Mesendoderm (in vitro differentiated cells): ENCODE data around the gene SLC6A5.
"Not testable (repeated sequence)": the region's sequence is repeated elsewhere in the genome, so short reads cannot be mapped to it uniquely, and the experiment has no call there.

ENCODE experiments used
- DNase-seq: peaks from one replicate; pipeline ENCODE4 v3.0.0; 2013
- H2AK5ac ChIP-seq: 2 replicates; pipeline ENCODE4 v1.6.1; 2013; ENCODE audit warnings: low read length, inconsistent platforms
- H2BK120ac ChIP-seq: 2 replicates; pipeline ENCODE4 v1.6.1; 2013; ENCODE audit warnings: low read depth, mild to moderate bottlenecking, low read length, moderate library complexity, mixed read lengths
- H2BK15ac ChIP-seq: replicated peaks from 2 replicates; pipeline ENCODE4 v1.6.1; 2013; ENCODE audit warnings: low read depth, mild to moderate bottlenecking, moderate library complexity
- H2BK5ac ChIP-seq: 2 replicates; pipeline ENCODE4 v1.6.1; 2013; ENCODE audit warnings: low read length, inconsistent platforms
- H3K18ac ChIP-seq: 2 replicates; pipeline ENCODE4 v1.6.1; 2013; ENCODE audit warnings: mild to moderate bottlenecking, low read length, mixed read lengths
- H3K23ac ChIP-seq: one replicate; pipeline ENCODE4 v1.6.1; 2013; ENCODE audit warnings: low read length
- H3K27ac ChIP-seq: 2 replicates; pipeline ENCODE4 v1.5.1; 2013; ENCODE audit warnings: low read depth, mild to moderate bottlenecking, inconsistent platforms, low read length, moderate library complexity
- H3K27me3 ChIP-seq: 2 replicates; pipeline ENCODE4 v1.6.1; 2013; ENCODE audit warnings: low read length, control low read depth, mild to moderate bottlenecking, inconsistent platforms; ENCODE audit not compliant: insufficient read depth, poor library complexity
- H3K36me3 ChIP-seq: 2 replicates; pipeline ENCODE4 v1.6.1; 2013; ENCODE audit warnings: low read length, inconsistent platforms; ENCODE audit not compliant: control insufficient read depth, insufficient read depth
- H3K4ac ChIP-seq: one replicate; pipeline ENCODE4 v1.6.1; 2013; ENCODE audit warnings: low read depth, mild to moderate bottlenecking, low read length, moderate library complexity
- H3K4me1 ChIP-seq: 2 replicates; pipeline ENCODE4 v1.6.1; 2013; ENCODE audit warnings: low read depth, low read length, inconsistent platforms; ENCODE audit not compliant: control insufficient read depth
- H3K4me2 ChIP-seq: 2 replicates; pipeline ENCODE4 v1.6.1; 2013; ENCODE audit warnings: low read length
- H3K4me3 ChIP-seq: 2 replicates; pipeline ENCODE4 v1.5.1; 2013; ENCODE audit warnings: mild to moderate bottlenecking, low read length
- H3K56ac ChIP-seq: one replicate; pipeline ENCODE4 v1.6.1; 2013; ENCODE audit warnings: low read length
- H3K79me1 ChIP-seq: 2 replicates; pipeline ENCODE4 v1.6.1; 2013; ENCODE audit warnings: low read length, inconsistent platforms
- H3K79me2 ChIP-seq: 2 replicates; pipeline ENCODE4 v1.6.1; 2013; ENCODE audit warnings: mild to moderate bottlenecking, low read length; ENCODE audit not compliant: control insufficient read depth, insufficient read depth
- H3K9ac ChIP-seq: 2 replicates; pipeline ENCODE4 v1.6.1; 2013; ENCODE audit warnings: low read length, inconsistent platforms
- H4K5ac ChIP-seq: one replicate; pipeline ENCODE4 v1.6.1; 2013; ENCODE audit warnings: low read length
- H4K8ac ChIP-seq: one replicate; pipeline ENCODE4 v1.6.1; 2013; ENCODE audit warnings: low read depth, mild to moderate bottlenecking, control low read depth, low read length, moderate library complexity
- WGBS: extraction: QIAGEN DNeasy Blood & Tissue Kit; methylation state at CpG from one replicate; pipeline ENCODE4 v1.1.7; 2013; ENCODE audit warnings: low lambda C conversion rate, missing lambda C conversion rate; ENCODE audit not compliant: insufficient coverage; ENCODE audit errors: extremely low coverage; 5-methylcytosine and 5-hydroxymethylcytosine counted together

Gene SLC6A5

DNA sequence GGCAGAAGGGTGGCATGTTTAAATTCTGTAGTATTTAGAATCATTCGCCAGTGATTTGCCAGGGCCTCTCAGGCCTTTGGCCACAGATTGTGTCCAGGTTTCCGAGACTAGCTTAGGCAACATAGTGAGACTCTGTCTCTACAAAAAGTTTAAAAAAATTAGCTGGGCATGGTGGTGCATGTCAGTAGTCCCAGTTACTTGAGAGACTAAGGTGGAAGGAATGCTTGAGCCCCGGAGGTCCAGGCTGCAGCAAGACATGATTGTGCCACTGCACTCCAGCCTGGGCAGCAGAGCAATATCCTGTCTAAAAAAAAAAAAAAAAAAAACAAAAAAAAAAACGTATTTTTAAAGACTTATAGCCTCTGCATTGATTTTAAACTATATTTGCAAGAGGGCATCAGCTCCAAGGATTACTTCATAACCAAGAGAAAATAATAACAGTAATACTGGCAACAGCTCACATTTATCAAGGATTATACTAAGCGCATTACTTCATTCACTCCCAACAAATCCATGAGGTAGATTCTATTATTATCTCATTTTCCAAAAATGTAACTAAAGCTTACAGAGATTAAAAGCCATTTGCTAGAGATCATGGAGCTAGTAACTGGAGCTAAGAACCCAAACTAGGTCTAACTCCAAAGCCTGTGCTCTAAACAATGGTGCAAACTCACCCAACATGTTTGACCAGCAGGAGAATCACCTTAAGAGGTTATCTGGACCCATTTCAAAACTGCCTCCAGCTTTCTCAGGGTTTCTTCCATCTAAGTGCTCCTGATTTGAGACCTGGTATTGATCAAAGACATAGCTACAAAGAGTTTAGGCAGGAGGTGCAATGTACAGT lies 32.6 kb upstream of the SLC6A5 start:
- no peak for DNase-seq
- no peak overlapping the region for H2AK5ac ChIP-seq
- H3K4ac ChIP-seq, result no peak overlapping the region
- H3K9ac ChIP-seq, result no peak overlapping the region
- no peak overlapping the region for H3K27ac ChIP-seq
- H3K56ac ChIP-seq, result no peak overlapping the region
- H3K4me2 ChIP-seq, result no peak overlapping the region
- no peak overlapping the region for H2BK15ac ChIP-seq
- H3K4me1 ChIP-seq, result no peaks in the 10 kb centered on the region
- no peak overlapping the region for H3K4me3 ChIP-seq
- H4K5ac ChIP-seq, result no peak overlapping the region
- no peak overlapping the region for H2BK120ac ChIP-seq
- H3K36me3 ChIP-seq, result no peaks in the 10 kb centered on the region
- H4K8ac ChIP-seq, result no peak overlapping the region
- H3K27me3 ChIP-seq, result no peaks in the 10 kb centered on the region
- no CpG with 5 or more reads among the region's 5 CpGs for WGBS
- no peak overlapping the region for H2BK5ac ChIP-seq
- no peaks in the 10 kb centered on the region for H3K79me2 ChIP-seq
- H3K23ac ChIP-seq, result no peak overlapping the region
- H3K79me1 ChIP-seq, result no peaks in the 10 kb centered on the region
- no peak overlapping the region for H3K18ac ChIP-seq

GRCh38 chr11:20579725-20580124 lies 19.7 kb upstream of the SLC6A5 start:
- H2BK5ac ChIP-seq, H2BK120ac ChIP-seq, H3K56ac ChIP-seq, H3K4me3 ChIP-seq, H3K9ac ChIP-seq, H4K5ac ChIP-seq, DNase-seq, H3K4me2 ChIP-seq, H3K23ac ChIP-seq, H3K79me1 ChIP-seq, H2BK15ac ChIP-seq, H3K4ac ChIP-seq, H3K27ac ChIP-seq, H2AK5ac ChIP-seq, H3K27me3 ChIP-seq, H3K4me1 ChIP-seq, H3K79me2 ChIP-seq, H3K18ac ChIP-seq, H3K36me3 ChIP-seq, H4K8ac ChIP-seq: not testable (repeated sequence)
- no CpG with 5 or more reads among the region's 4 CpGs for WGBS

GRCh38 chr11:20583201-20583600 lies 16.2 kb upstream of the SLC6A5 start:
- 100% methylated on average over 1 of the region's 5 CpGs for WGBS

DNA sequence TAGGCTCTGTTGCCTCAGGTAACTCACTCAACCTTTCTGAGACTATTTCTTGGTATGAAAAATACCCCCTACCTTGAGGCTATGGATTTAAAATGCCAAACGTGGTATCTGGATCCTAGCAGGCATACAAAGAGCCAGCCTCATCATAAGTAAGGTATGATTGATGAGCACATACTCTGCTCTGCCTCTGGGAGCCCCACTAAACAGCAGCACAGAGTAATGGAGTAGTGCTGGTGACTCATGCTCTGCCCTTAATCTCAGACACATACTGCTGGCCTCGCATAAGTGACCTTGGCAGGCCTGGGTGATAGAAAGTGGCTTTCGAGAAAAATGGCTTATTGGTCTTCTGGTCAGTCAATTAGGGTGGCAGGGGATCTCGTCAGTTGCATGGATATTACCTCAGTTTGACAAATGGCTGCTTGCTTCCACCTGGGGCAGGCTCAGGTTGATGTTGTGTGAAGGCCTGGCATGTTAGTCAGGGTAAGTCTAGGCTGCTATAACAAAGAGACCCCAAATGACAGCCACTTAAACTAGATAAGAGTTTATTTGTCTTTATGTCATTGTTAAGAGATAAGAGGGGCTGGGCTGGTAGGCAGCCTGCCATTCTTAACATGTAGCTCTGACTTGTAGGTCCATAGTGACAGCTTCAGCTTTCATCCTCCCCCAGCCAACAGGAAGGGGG lies 15.2 kb upstream of the SLC6A5 start:
- no peak overlapping the region for H3K23ac ChIP-seq
- H3K4me1 ChIP-seq, result no peaks in the 10 kb centered on the region
- H3K4ac ChIP-seq, result no peak overlapping the region
- no peaks in the 10 kb centered on the region for H3K79me2 ChIP-seq
- no peaks in the 10 kb centered on the region for H3K36me3 ChIP-seq
- H2AK5ac ChIP-seq, result no peak overlapping the region
- no peak overlapping the region for H3K27ac ChIP-seq
- H3K9ac ChIP-seq, result no peak overlapping the region
- H3K56ac ChIP-seq, result no peak overlapping the region
- H3K18ac ChIP-seq, result no peak overlapping the region
- no peak overlapping the region for H3K4me2 ChIP-seq
- no peak overlapping the region for H4K5ac ChIP-seq
- WGBS, result no CpG with 5 or more reads among the region's 4 CpGs
- H3K27me3 ChIP-seq, result no peaks in the 10 kb centered on the region
- no peaks in the 10 kb centered on the region for H3K79me1 ChIP-seq
- H2BK5ac ChIP-seq, result no peak overlapping the region
- H4K8ac ChIP-seq, result no peak overlapping the region
- DNase-seq, result peak; percentile 37
- no peak overlapping the region for H2BK120ac ChIP-seq
- H2BK15ac ChIP-seq, result no peak overlapping the region
- H3K4me3 ChIP-seq, result no peak overlapping the region

More at GRCh38 chr11:20583201-20583600, 16.2 kb upstream of the SLC6A5 start:
- no peak overlapping the region for H2BK5ac ChIP-seq
- H2AK5ac ChIP-seq, result no peak overlapping the region
- H3K56ac ChIP-seq, result no peak overlapping the region
- no peak for DNase-seq
- no peak overlapping the region for H3K27ac ChIP-seq
- no peaks in the 10 kb centered on the region for H3K4me1 ChIP-seq
- H3K4me2 ChIP-seq, result no peak overlapping the region
- H3K23ac ChIP-seq, result no peak overlapping the region
- no peak overlapping the region for H4K8ac ChIP-seq
- H3K27me3 ChIP-seq, result no peaks in the 10 kb centered on the region
- H3K36me3 ChIP-seq, result no peaks in the 10 kb centered on the region
- H3K79me2 ChIP-seq, result no peaks in the 10 kb centered on the region
- no peak overlapping the region for H3K18ac ChIP-seq
- no peak overlapping the region for H2BK15ac ChIP-seq
- H3K4ac ChIP-seq, result no peak overlapping the region
- H3K79me1 ChIP-seq, result no peaks in the 10 kb centered on the region
- H3K9ac ChIP-seq, result no peak overlapping the region
- H3K4me3 ChIP-seq, result no peak overlapping the region
- no peak overlapping the region for H4K5ac ChIP-seq
- H2BK120ac ChIP-seq, result no peak overlapping the region

DNA sequence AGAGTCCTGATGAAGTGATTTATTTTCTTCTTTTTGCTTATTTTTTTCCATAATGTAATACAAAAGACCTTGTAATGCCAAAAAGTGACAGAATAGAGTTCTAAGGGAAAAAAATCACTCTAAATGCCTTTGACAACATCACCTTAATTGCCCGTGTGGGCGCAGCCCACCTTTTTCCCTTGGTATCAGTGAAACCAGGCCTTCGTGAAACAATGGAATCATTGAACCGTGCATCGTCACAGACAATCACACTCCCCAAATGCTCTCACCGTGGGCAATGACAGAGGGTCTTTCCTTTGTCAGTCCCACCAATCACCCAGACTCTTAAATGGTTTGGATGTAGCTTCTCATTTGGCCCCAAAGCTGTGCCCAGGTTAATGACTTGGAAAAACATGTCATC lies 9.6 kb upstream of the SLC6A5 start:
- H3K4me1 ChIP-seq, result no peaks in the 10 kb centered on the region
- no peak overlapping the region for H2BK5ac ChIP-seq
- H4K5ac ChIP-seq, result no peak overlapping the region
- H3K18ac ChIP-seq, result no peak overlapping the region
- no peak overlapping the region for H3K4me2 ChIP-seq
- no peak overlapping the region for H3K27ac ChIP-seq
- no peak overlapping the region for H3K23ac ChIP-seq
- no peak overlapping the region for H3K9ac ChIP-seq
- no CpG with 5 or more reads among the region's 6 CpGs for WGBS
- no peak overlapping the region for H4K8ac ChIP-seq
- H3K36me3 ChIP-seq, result no peaks in the 10 kb centered on the region
- no peak overlapping the region for H3K4me3 ChIP-seq
- H3K56ac ChIP-seq, result no peak overlapping the region
- no peak for DNase-seq
- H2AK5ac ChIP-seq, result no peak overlapping the region
- H3K79me1 ChIP-seq, result no peaks in the 10 kb centered on the region
- H2BK120ac ChIP-seq, result no peak overlapping the region
- H3K79me2 ChIP-seq, result no peaks in the 10 kb centered on the region
- no peak overlapping the region for H2BK15ac ChIP-seq
- peaks cover 1% of the 10 kb centered on the region for H3K27me3 ChIP-seq
- no peak overlapping the region for H3K4ac ChIP-seq
